Measurements from ENCODE around the gene NYAP2.

Gene NYAP2

DNA sequence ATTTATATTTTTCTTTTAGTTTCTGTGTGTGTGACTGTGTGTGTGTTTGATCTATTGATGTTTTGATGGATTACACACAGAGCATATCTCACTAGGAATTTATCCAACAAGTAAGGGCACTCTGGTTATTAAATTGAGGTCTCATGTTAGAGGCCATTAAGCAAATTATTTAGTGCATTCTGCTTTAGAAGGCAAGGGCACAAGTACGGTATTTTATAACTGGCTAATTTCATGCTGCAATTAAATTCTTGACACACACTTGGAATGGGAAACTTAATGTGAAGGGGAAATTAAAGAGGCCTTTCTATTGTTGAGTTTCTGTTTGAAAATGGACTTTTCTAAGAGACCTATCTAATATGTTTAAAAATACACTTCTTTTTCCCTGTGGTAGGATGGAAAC lies 25.8 kb downstream of the NYAP2 start:
- DNase-seq = no peak
- intact Hi-C loops (cut with DNase I) = no loop called here

GRCh38 chr2:225428360-225428759 lies 28.9 kb downstream of the NYAP2 start:
- intact Hi-C loops (cut with DNase I) = no loop called here
- no peak for DNase-seq

DNA sequence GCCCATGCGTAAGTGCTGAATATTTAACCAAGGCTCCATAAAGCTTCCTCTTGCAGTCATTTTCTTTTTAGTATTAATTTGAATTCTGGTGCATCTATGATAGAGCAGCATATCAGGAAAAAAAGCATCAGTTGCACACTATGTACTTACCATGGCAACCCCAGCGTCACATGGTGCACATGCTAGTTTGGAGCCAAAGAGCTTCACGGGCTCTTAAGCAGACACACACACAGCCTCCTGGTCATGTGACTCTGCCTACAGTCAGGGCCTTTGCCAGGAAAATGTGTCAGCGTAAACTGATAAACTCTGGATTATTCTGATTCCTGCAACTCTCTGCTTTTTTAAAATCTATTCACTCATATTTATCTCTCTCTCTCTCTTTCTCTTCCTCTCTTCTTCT lies 30.2 kb downstream of the NYAP2 start:
- DNase-seq = peak; percentile 15 to 95 (median 58)
- intact Hi-C loops (cut with DNase I) = no loop called here

GRCh38 chr2:225431105-225431863 lies 31.8 kb downstream of the NYAP2 start:
- intact Hi-C loops (cut with DNase I) = no loop called here
- no peak for DNase-seq

GRCh38 chr2:225434014-225434413 lies 34.5 kb downstream of the NYAP2 start:
- DNase-seq = no peak
- intact Hi-C loops (cut with DNase I) = no loop called here

- no peak for DNase-seq
- intact Hi-C loops (cut with DNase I) = no loop called here
Measured at GRCh38 chr2:225437319-225437718, 37.8 kb downstream of the NYAP2 start.

- intact Hi-C loops (cut with DNase I) = no loop called here
- DNase-seq = no peak
Measured at GRCh38 chr2:225438248-225438647, 38.7 kb downstream of the NYAP2 start.

GRCh38 chr2:225452677-225453076 lies 53.2 kb downstream of the NYAP2 start:
- no peak for DNase-seq
- intact Hi-C loops (cut with DNase I) = no loop called here

DNA sequence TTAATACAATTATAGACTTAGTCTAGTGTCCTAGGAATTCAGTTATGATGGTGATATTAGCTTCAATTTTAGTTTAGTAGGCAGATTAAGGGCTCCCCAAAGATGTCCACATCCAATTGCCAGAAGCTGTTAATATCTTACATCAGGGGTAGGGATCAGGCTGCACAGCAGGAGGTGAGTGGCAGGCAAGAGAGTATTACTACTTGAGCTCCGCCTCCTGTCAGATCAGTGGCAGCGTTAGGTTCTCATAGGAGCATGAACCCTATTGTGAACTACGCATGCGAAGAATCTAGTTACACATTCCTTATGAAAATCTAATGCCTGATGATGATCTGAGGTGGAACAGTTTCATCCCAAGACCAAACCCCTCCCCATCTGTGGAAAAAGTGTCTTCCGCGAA lies 54.9 kb downstream of the NYAP2 start:
- intact Hi-C loops (cut with DNase I) = no loop called here
- no peak for DNase-seq

DNA sequence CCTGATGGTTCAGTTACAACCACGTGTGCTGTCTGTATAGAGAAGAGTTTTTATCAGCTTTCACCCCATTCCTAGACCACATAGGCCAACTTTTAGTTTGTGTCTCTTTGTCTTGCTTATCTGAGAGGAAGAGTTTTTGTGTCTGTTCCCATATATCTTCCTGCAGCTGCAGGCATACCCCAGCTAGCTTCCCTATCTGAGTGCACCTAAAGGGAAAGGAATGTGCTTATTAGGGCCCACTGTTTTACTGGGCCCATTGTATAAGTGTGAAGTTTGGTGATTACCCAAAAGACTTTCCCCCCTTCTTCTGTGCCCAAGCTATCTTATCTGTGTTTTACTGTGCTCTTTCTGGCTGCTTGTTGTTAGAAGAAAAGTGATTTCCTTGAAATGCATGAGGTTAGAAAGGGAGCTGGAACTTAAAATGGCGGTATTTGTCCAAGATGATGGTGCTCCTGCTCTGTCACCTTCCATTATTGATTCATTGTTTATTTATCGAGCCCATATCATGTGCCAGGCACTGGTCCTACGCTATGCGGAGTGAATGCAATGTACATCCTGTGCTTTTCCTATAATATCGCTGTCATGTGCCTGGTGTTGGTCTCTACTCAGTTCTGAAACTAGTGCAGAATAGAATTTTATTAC lies 57.2 kb downstream of the NYAP2 start:
- intact Hi-C loops (cut with DNase I) = no loop called here
- DNase-seq = no peak

GRCh38 chr2:225457482-225457881 lies 58.0 kb downstream of the NYAP2 start:
- no peak for DNase-seq
- intact Hi-C loops (cut with DNase I) = no loop called here

- intact Hi-C loops (cut with DNase I) = no loop called here
- no peak for DNase-seq
Measured at GRCh38 chr2:225458431-225459117, 59.1 kb downstream of the NYAP2 start.

GRCh38 chr2:225462417-225462816 lies 62.9 kb downstream of the NYAP2 start:
- DNase-seq = no peak
- intact Hi-C loops (cut with DNase I) = no loop called here

DNA sequence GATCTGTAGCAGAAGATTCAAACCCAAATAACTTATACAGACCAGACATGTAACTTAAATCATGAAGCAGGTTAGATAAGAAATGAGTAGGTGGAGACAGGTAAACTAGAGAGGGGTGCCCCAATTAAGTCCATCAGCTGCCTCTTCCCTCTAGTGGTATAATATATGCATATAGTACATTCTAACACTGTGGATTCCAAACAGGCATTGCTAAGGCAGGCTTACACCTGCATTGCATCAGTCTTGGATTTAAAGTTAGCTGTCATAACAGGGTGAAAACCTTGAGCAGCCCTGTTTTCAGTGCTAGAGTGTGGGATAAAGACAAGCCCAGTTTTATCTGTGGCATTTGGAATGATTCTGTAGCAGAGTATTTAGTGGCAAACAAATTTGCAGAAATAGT lies 63.4 kb downstream of the NYAP2 start:
- DNase-seq = no peak
- intact Hi-C loops (cut with DNase I) = no loop called here

DNA sequence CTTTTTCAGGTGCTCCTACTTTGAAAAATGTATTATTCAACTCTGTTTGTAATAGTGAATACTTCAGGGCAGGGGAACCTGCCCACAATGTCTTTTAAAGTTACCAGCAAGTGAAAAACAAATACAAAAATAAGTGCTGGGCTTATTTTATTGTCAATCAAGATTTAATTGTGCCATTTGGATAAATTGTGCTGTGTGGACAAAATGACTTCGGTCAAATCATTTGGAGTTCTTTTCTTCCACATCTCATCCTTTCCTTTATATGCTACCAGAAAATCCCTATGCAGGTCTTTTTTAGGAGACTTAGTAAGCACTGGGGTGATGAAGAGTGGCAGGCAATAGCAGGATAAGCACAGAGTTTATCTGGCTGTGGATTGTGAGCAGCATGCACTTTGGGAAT lies 63.9 kb downstream of the NYAP2 start:
- intact Hi-C loops (cut with DNase I) = no loop called here
- DNase-seq = no peak

DNA sequence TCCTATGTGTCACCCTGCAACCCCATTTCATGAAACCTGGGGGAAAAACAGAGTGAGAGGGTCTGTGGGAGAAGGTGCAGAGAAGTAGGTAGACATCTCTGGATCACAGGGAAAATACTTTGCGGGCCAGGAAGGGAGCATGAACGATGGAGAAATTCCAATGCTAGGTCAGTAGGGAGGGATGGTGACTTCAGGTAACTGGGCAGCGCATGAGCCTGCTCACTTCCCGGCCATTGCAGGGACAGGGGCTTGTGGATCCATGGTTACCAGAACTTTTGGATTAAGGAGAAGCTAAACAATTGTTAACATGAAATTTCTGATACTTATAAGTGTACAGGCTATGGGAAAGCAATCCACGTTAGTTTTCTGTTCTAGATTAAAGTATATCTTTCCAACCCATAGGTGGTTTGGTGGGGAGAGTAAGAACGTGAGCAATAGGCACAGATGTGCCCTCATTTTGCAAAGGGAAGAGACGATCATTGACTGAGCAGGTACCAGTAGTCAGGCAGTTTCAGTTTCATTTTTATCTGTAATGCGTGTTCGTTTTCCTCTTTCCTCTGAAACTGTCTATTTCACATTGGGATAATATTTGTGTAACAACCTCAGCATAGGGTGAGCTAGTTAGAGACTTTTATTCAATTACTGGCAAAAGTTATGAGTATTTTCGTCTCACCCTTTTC lies 65.0 kb downstream of the NYAP2 start:
- intact Hi-C loops (cut with DNase I) = no loop called here
- DNase-seq = peak in 2 of 10 donors; percentile 49 to 73

GRCh38 chr2:225465827-225466226 lies 66.3 kb downstream of the NYAP2 start:
- DNase-seq = peak in 1 of 10 donors; percentile 73

DNA sequence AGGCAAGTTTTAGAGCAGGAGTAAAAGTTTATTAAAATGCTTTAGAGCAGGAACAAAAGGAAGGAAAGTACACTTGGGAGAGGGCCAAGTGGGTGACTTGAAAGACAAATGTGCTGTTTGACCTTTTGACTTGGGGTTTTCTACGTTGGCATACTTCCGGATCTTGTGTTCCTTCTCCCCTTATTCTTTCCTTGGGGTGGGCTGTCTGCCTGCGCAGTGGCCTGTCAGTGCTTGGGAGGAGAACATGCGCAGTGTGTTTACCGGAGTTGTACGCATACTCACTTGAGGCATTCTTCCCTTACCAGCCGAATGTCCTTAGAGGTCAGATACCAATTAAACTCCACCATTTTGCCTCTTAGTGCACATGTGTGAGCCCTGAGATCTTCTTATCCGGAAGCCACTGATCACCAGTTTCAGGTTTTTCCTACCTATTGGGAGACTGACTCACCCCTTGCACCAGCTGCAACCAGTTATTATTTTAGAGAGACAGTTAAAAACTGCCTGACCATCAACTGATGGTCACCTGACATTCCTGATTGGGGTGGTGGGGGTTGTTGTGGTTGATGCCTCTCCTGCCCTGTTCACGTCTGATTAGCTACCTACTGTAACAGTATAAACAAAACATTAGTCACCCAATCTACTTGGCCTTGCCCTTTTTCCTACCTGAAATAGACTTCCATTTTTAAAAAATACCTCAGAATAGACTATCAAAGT lies 67.5 kb downstream of the NYAP2 start:
- intact Hi-C loops (cut with DNase I) = no loop called here
- peak in 1 of 10 donors; percentile 48 for DNase-seq

More at GRCh38 chr2:225465827-225466226, 66.3 kb downstream of the NYAP2 start:
- intact Hi-C loops (cut with DNase I) = no loop called here

DNA sequence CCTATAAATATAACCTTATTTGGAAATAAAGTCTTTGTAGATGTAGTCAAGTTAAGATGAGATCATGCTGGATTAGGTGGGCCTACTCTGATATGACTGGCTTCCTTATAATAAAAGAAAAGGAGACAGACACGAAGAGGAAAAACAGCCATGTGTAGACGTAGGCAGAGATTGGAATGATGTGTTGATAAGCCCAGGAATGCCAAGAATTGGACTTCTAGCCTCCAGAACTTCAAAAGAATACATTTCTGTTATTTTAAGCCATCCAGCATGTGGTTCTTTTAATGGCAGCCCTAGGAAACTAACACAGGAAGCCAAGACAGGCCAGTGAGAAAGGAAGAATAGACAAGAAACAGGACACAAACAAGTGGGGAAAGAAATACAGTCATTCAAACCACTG lies 68.6 kb downstream of the NYAP2 start:
- intact Hi-C loops (cut with DNase I) = no loop called here
- no peak for DNase-seq

- DNase-seq = no peak
- intact Hi-C loops (cut with DNase I) = no loop called here
Measured at GRCh38 chr2:225471039-225471438, 71.5 kb downstream of the NYAP2 start.

Measured in posterior cingulate gyrus (tissue), 11 donors.